ENCODE results near the gene PANK3.

GRCh38 chr5:168513861-168514428, 65.2 kb downstream of the PANK3 start:
- TF ChIP-seq BRCA1 (IDR thresholded peaks at IDR 0.05; ENCODE audit: low read depth, low read length) (no peak), YY1 (IDR thresholded peaks at IDR 0.05; ENCODE audit: low read depth, low read length) (no peak), CTCF (IDR thresholded peaks at IDR 0.05 in 2 of 3, conservative IDR thresholded peaks at IDR 0.05 in 1 of 3; ENCODE audit: control insufficient read depth in 2 of 3, extremely low read depth in 1 of 3, insufficient read depth in 1 of 3, low read depth in 3 of 3, low read length in 3 of 3) (no peak), BHLHE40 (IDR thresholded peaks at IDR 0.05; ENCODE audit: borderline replicate concordance in 1 of 2, low read depth in 2 of 2, low read length in 1 of 2) (no peak), RAD21 (IDR thresholded peaks at IDR 0.05; ENCODE audit: insufficient read depth, low read depth, low read length) (no peak)
